SK-N-SH (cell line): ENCODE measurements around the gene THBD. TPM values are rescaled to one million over a fixed set of nuclear protein-coding genes. Genes with fewer than 3 reads are reported as not detected.

Source experiments
- CTCF ChIA-PET: fragments of 300-600, 350-600 bp; formaldehyde crosslinking; extraction: SDS; loops from one replicate; lab custom pipeline; 2021; lab: Yijun Ruan, JAX
- POLR2A ChIA-PET: fragments of 350-600 bp; sonication (Branson Sonifier 250); formaldehyde crosslinking; extraction: SDS; loops from one replicate; lab custom pipeline; 2020; ENCODE audit warnings: antibody characterized with exemption, inconsistent platforms; lab: Yijun Ruan, JAX
- DNase-seq: peaks from one replicate; pipeline ENCODE4 v3.0.0; 2012
- H2AFZ ChIP-seq: fragments of 200-600 bp; sonication (generic); 2 replicates; pipeline ENCODE4 v1.8.1; 2016; ENCODE audit warnings: antibody characterized with exemption, mild to moderate bottlenecking, low read depth
- H3F3A ChIP-seq: fragments of 200-600 bp; sonication (generic); replicated peaks from 2 replicates; pipeline ENCODE3; 2016; ENCODE audit warnings: antibody characterized with exemption, mild to moderate bottlenecking; ENCODE audit not compliant: insufficient read depth
- H3K27ac ChIP-seq, 2 experiments: fragments of 200-500 bp in 1 of 2; fragments of 200-600 bp in 1 of 2; sonication (Bioruptor generic) in 1 of 2; sonication (generic), shearing (Covaris generic) in 1 of 2; 2 replicates each; pipeline versions ENCODE4 v1.5.1 to v1.6.1; 2014 to 2016; ENCODE audit warnings: low read depth in 2 of 2, inconsistent platforms in 1 of 2, low read length in 1 of 2, mild to moderate bottlenecking in 1 of 2, mixed read lengths in 1 of 2
- H3K27me3 ChIP-seq: fragments of 200-600 bp; sonication (generic), shearing (Covaris generic); 2 replicates; pipeline ENCODE4 v1.6.1; 2016; ENCODE audit warnings: mixed run types; ENCODE audit not compliant: insufficient read depth
- H3K36me3 ChIP-seq, 2 experiments: fragments of 200-500 bp in 1 of 2; fragments of 200-600 bp in 1 of 2; sonication (Bioruptor generic) in 1 of 2; sonication (generic) in 1 of 2; replicated peaks in 1 of 2; 2 replicates each; pipeline versions ENCODE3 to v1.5.1; 2014 to 2016; ENCODE audit warnings: low read length in 1 of 2, mild to moderate bottlenecking in 1 of 2; ENCODE audit not compliant: insufficient read depth in 2 of 2, control insufficient read depth in 1 of 2
- H3K4me1 ChIP-seq, 2 experiments: fragments of 200-500 bp in 1 of 2; fragments of 200-600 bp in 1 of 2; sonication (Bioruptor generic) in 1 of 2; sonication (generic), shearing (Covaris generic) in 1 of 2; 2 replicates each; pipeline versions ENCODE4 v1.5.1 to v1.6.1; 2014 to 2016; ENCODE audit warnings: low read depth in 1 of 2, low read length in 1 of 2, mixed run types in 1 of 2; ENCODE audit not compliant: insufficient read depth in 2 of 2, control insufficient read depth in 1 of 2
- H3K4me2 ChIP-seq: fragments of 200-600 bp; sonication (generic), shearing (Covaris generic); 2 replicates; pipeline ENCODE4 v1.6.1; 2017; ENCODE audit warnings: mixed run types
- H3K4me3 ChIP-seq, 2 experiments: fragments of 200-500 bp in 1 of 2; fragments of 200-600 bp in 1 of 2; sonication (Bioruptor generic) in 1 of 2; sonication (generic), shearing (Covaris generic) in 1 of 2; 2 replicates each; pipeline versions ENCODE4 v1.5.1 to v1.8.1; 2014 to 2016; ENCODE audit warnings: low read depth in 2 of 2, inconsistent platforms in 1 of 2, low read length in 1 of 2, mild to moderate bottlenecking in 1 of 2, mixed read lengths in 1 of 2, moderate library complexity in 1 of 2
- H3K79me2 ChIP-seq: fragments of 200-600 bp; sonication (generic); 2 replicates; pipeline ENCODE4 v1.8.1; 2017; ENCODE audit warnings: mild to moderate bottlenecking; ENCODE audit not compliant: insufficient read depth
- H3K9ac ChIP-seq: fragments of 200-600 bp; sonication (generic); 2 replicates; pipeline ENCODE4 v1.6.1; 2017; ENCODE audit warnings: mixed run types
- H3K9me2 ChIP-seq: fragments of 200-600 bp; sonication (generic); 2 replicates; pipeline ENCODE4 v1.6.1; 2017; ENCODE audit warnings: mixed run types
- H3K9me3 ChIP-seq: fragments of 200-600 bp; sonication (generic); 2 replicates; pipeline ENCODE4 v1.6.1; 2017; ENCODE audit warnings: mixed run types, mild to moderate bottlenecking, moderate library complexity
- H4K20me1 ChIP-seq: fragments of 200-600 bp; sonication (generic); 2 replicates; pipeline ENCODE4 v1.6.1; 2017; ENCODE audit warnings: mild to moderate bottlenecking, mixed run types; ENCODE audit not compliant: insufficient read depth
- CTCF ChIP-seq: fragments of 200-600 bp; sonication (generic); IDR thresholded peaks from 2 replicates; pipeline ENCODE4 v1.6.1; 2017; ENCODE audit warnings: antibody characterized with exemption, mild to moderate bottlenecking, moderate library complexity
- EP300 ChIP-seq, 2 experiments: IDR thresholded peaks; 2 replicates each; pipeline versions ENCODE4 v1.4.0 to v1.6.1; 2012; ENCODE audit warnings: borderline replicate concordance in 1 of 2, low read depth in 1 of 2, low read length in 1 of 2
- FOXM1 ChIP-seq: IDR thresholded peaks from 2 replicates; pipeline ENCODE4 v1.4.0; 2012; ENCODE audit warnings: low read depth, mild to moderate bottlenecking
- IRF3 ChIP-seq: fragments of 150-350 bp; IDR thresholded peaks from 2 replicates; pipeline ENCODE4 v1.6.1; 2016; ENCODE audit warnings: mild to moderate bottlenecking, low read depth, low read length
- JUND ChIP-seq: IDR thresholded peaks from 2 replicates; pipeline ENCODE4 v1.4.0; 2012
- MEF2A ChIP-seq: IDR thresholded peaks from 2 replicates; pipeline ENCODE4 v1.4.0; 2012; ENCODE audit warnings: low read depth, borderline replicate concordance
- MXI1 ChIP-seq: IDR thresholded peaks from 2 replicates; pipeline ENCODE4 v1.6.1; 2012; ENCODE audit warnings: mild to moderate bottlenecking, low read depth, low read length, improper control_type of control experiment
- NFIC ChIP-seq: IDR thresholded peaks from 2 replicates; pipeline ENCODE4 v1.4.0; 2012; ENCODE audit warnings: borderline replicate concordance
- POLR2AphosphoS5 ChIP-seq: IDR thresholded peaks from 2 replicates; pipeline ENCODE4 v1.6.1; 2012; ENCODE audit warnings: low read depth, low read length
- RAD21 ChIP-seq: IDR thresholded peaks from 2 replicates; pipeline ENCODE4 v1.6.1; 2012; ENCODE audit warnings: mild to moderate bottlenecking, low read length
- REST ChIP-seq: IDR thresholded peaks from 2 replicates; pipeline ENCODE4 v1.6.1; 2012; ENCODE audit warnings: mild to moderate bottlenecking, low read depth, low read length, moderate library complexity
- TCF12 ChIP-seq: IDR thresholded peaks from 2 replicates; pipeline ENCODE4 v1.4.0; 2012
- TEAD4 ChIP-seq: IDR thresholded peaks from 2 replicates; pipeline ENCODE4 v1.4.0; 2012; ENCODE audit warnings: mild to moderate bottlenecking, borderline replicate concordance; ENCODE audit not compliant: insufficient read depth
- ZBTB33 ChIP-seq: IDR thresholded peaks from 2 replicates; pipeline ENCODE4 v1.4.0; 2012; ENCODE audit warnings: low read depth, borderline replicate concordance
- WGBS: methylation state at CpG from one replicate; pipeline ENCODE4 v1.1.6; 2017; ENCODE audit warnings: low lambda C conversion rate; 5-methylcytosine and 5-hydroxymethylcytosine counted together
- polyA plus RNA-seq, 3 experiments: library from polyadenylated mRNA; depleted of rRNA; stranded (reverse); fragments of >200 nt; gene quantifications; 2 replicates each; pipeline ENCODE4 v1.2.3, GENCODE V29; 2012

THBD gene
- polyA plus RNA-seq, 1 of the 3 experiments (the other 2 are of a cell fraction): 0.33 TPM

GRCh38 chr20:23066772-23067171 is 17.3 kb upstream of the THBD start:
- WGBS: 13% methylated on average over 3 of the region's 3 CpGs
- no peak overlapping the region for H3K4me3 ChIP-seq
- no peaks in the 10 kb centered on the region for H3K79me2 ChIP-seq
- DNase-seq: no peak
- peaks cover 41% of the 10 kb centered on the region; the same call in 1 of the 2 replicates for H3K27me3 ChIP-seq
- H3K36me3 ChIP-seq: no peaks in the 10 kb centered on the region
- H3K9me3 ChIP-seq: no peaks in the 10 kb centered on the region
- POLR2A ChIA-PET: no interaction called here
- CTCF ChIA-PET: interaction anchor here (1.2 kb wide), 1 partner anchor 614 kb away, joined by 3 read pairs; no protein-coding TSS in a partner anchor
- no peak overlapping the region for H2AFZ ChIP-seq
- H3K9ac ChIP-seq: no peak overlapping the region
- TF ChIP-seq MEF2A (no peak), POLR2AphosphoS5 (no peak), IRF3 (no peak), ZBTB33 (no peak), REST (no peak)
- no peaks in the 10 kb centered on the region for H4K20me1 ChIP-seq
- H3F3A ChIP-seq: no peaks in the 10 kb centered on the region
- H3K4me2 ChIP-seq: no peak overlapping the region
- H3K27ac ChIP-seq: no peak overlapping the region
- H3K9me2 ChIP-seq: no peaks in the 10 kb centered on the region
- H3K4me1 ChIP-seq: no peaks in the 10 kb centered on the region

- ChIA-PET CTCF (no interaction called here), POLR2A (no interaction called here)
- no peak for DNase-seq
- no peaks in the 10 kb centered on the region for H4K20me1 ChIP-seq
- no peaks in the 10 kb centered on the region for H3K9me3 ChIP-seq
- H3F3A ChIP-seq: no peaks in the 10 kb centered on the region
- H3K27ac ChIP-seq: no peak overlapping the region
- H3K4me2 ChIP-seq: no peak overlapping the region
- peaks cover 32% of the 10 kb centered on the region; the same call in 1 of the 2 replicates for H3K27me3 ChIP-seq
- no peaks in the 10 kb centered on the region for H3K36me3 ChIP-seq
- no peak overlapping the region for H3K4me3 ChIP-seq
- no peak overlapping the region for H3K9ac ChIP-seq
- no peak overlapping the region for H2AFZ ChIP-seq
- no peaks in the 10 kb centered on the region for H3K4me1 ChIP-seq
- 10% methylated on average over 9 of the region's 9 CpGs for WGBS
- H3K9me2 ChIP-seq: no peaks in the 10 kb centered on the region
- H3K79me2 ChIP-seq: no peaks in the 10 kb centered on the region
- TF ChIP-seq FOXM1 (no peak), RAD21 (no peak), NFIC (no peak), JUND (no peak), EP300 (IDR thresholded peaks at IDR 0.05; ENCODE audit: borderline replicate concordance in 1 of 2, low read depth in 1 of 2, low read length in 1 of 2) (no peak), TCF12 (no peak), ZBTB33 (no peak), TEAD4 (no peak), MXI1 (no peak), CTCF (no peak)
Observed at GRCh38 chr20:23065266-23066201, 16.1 kb upstream of the THBD start.
